SK-N-SH treated with all-trans-retinoic acid at 6 μM for 48 hours (cell line): ENCODE data around the gene RYK.

Experiments used
- ARNTL ChIP-seq: fragments of 450-650 bp; formaldehyde crosslinking; IDR thresholded peaks from 2 replicates; pipeline ENCODE4 v1.5.0; 2020; ENCODE audit warnings: low read depth, mild to moderate bottlenecking, moderate library complexity, borderline replicate concordance
- CREB5 ChIP-seq: fragments of 250-450 bp; sonication (Bioruptor Pico); IDR thresholded peaks from 2 replicates; pipeline ENCODE4 v1.5.1; 2020; ENCODE audit warnings: low read depth, mild to moderate bottlenecking, moderate library complexity
- CSRNP3 ChIP-seq: fragments of 250-450 bp; sonication (Bioruptor Pico); IDR thresholded peaks from 2 replicates; pipeline ENCODE4 v1.5.1; 2021; ENCODE audit warnings: mild to moderate bottlenecking, moderate library complexity
- ESRRG ChIP-seq: fragments of 250-450 bp; sonication (Bioruptor Pico); IDR thresholded peaks from 2 replicates; pipeline ENCODE4 v1.6.1; 2021; ENCODE audit warnings: mild to moderate bottlenecking
- PATZ1 ChIP-seq: fragments of 250-450 bp; sonication (Bioruptor Pico); IDR thresholded peaks from 2 replicates; pipeline ENCODE4 v1.8.0; 2020; ENCODE audit warnings: mild to moderate bottlenecking, moderate library complexity, borderline replicate concordance
- RARB ChIP-seq: fragments of 250-450 bp; sonication (Bioruptor Pico); IDR thresholded peaks from 2 replicates; pipeline ENCODE4 v1.8.0; 2021; ENCODE audit warnings: mild to moderate bottlenecking, moderate library complexity
- TOX ChIP-seq: fragments of 250-450 bp; sonication (Bioruptor Pico); IDR thresholded peaks from 2 replicates; pipeline ENCODE4 v1.8.0; 2021; ENCODE audit warnings: mild to moderate bottlenecking, moderate library complexity, borderline replicate concordance
- ZFP3 ChIP-seq: fragments of 250-450 bp; sonication (Bioruptor Pico); IDR thresholded peaks from 2 replicates; pipeline ENCODE4 v1.5.0; 2020; ENCODE audit warnings: mild to moderate bottlenecking, moderate library complexity
- ZNF565 ChIP-seq: fragments of 450-650 bp; formaldehyde crosslinking; conservative IDR thresholded peaks from 2 replicates; pipeline ENCODE4 v1.5.0; 2020; ENCODE audit warnings: low read depth, mild to moderate bottlenecking, moderate library complexity

- no peak for TF ChIP-seq PATZ1 (CRISPR knock-in tag)
- TF ChIP-seq CREB5 (CRISPR knock-in tag), result no peak
- TF ChIP-seq ARNTL (CRISPR knock-in tag), result no peak
- TF ChIP-seq ZFP3 (CRISPR knock-in tag), result no peak
- no peak for TF ChIP-seq ESRRG (CRISPR knock-in tag)
- TF ChIP-seq CSRNP3 (CRISPR knock-in tag), result no peak
- no peak for TF ChIP-seq RARB
- TF ChIP-seq TOX, result no peak
- no peak for TF ChIP-seq ZNF565 (CRISPR knock-in tag)
These were observed 117.7 kb downstream of the RYK start for GRCh38 chr3:134132961-134133360.
